HG03558 (cell line): ENCODE measurements around the gene SCG2.

ENCODE experiments used
- ATAC-seq: cut with Tn5 transposase; IDR thresholded peaks from one replicate; pipeline ENCODE4 v1.9.1; 2021; ENCODE audit warnings: moderate number of reproducible peaks; ENCODE audit not compliant: unreplicated experiment; ENCODE audit errors: extremely low read depth

The SCG2 gene

DNA sequence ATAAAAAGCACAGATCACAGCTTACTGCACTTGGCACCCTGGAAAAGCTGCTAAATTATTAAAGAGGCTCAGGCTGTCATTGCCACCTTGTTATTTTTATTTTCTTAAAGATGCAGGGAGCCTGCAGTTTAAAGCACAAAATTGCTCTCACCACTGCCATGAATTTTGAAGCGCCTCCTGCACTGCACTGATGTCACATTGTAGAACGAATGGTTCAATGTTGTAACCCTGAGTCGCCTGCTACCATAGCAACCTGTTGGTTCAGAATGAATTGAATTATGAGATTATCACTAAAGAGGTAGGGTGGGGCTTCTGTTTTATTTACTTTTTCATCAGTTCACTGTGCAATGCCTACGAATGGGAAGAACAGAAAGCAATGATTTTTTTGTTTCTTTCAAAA lies 16.5 kb downstream of the SCG2 start:
- no peak for ATAC-seq

DNA sequence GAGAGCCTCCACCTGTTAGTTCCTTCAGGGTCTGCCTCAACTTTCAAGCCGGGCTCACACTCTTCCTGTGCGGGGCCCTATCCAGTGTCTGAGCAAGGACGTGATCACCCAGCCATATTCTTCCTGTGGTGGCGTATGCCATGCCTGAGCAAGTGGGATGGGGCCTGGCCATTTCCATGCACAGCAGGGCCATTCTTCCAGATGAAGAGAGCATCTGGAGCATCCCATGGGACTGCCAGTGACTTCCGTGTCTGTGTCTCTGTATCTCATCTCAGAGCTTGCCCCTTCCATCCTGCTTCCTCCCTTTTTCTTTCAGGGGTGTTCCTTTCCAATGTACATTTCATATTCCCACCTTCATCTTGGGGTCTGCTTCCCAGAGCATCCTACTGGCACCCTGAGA lies 20.2 kb downstream of the SCG2 start:
- ATAC-seq: no peak

DNA sequence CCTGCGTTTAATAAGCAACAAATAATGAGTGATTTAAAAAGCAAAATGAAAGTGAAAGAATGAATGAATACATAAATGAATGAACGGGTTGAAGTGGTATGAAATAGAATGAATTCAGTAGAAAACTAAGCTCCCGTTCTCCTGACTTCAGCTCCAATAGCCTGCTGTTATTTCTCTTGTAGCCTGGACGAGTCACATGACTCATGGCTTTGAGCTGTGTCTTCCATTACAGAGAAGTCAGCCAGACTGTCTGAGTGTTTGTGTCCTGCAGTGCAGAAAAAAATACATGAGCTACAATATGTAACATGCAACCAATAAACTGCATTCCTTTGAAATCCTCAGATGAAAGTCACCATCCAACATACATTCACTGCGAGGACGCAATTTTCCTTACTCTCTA lies 21.2 kb downstream of the SCG2 start:
- ATAC-seq: no peak

DNA sequence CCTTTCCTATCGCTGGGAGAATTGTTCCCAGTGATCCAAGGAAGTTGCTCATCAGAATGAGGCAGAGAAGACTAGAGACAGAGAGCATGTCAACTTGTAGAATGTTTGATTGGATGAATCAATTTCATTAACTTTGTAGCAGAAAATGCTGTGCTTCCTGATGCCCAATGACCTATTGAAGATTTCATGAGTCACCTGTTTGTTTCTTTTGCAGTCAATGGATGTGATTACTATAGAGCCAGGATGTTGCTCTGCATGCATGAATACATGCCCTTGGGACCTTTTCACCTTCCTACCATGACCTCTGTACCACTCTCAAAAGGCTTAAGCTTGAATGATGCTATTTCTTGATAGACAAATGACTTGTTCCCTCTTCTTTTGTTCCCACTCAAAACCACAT lies 23.3 kb downstream of the SCG2 start:
- ATAC-seq: no peak

DNA sequence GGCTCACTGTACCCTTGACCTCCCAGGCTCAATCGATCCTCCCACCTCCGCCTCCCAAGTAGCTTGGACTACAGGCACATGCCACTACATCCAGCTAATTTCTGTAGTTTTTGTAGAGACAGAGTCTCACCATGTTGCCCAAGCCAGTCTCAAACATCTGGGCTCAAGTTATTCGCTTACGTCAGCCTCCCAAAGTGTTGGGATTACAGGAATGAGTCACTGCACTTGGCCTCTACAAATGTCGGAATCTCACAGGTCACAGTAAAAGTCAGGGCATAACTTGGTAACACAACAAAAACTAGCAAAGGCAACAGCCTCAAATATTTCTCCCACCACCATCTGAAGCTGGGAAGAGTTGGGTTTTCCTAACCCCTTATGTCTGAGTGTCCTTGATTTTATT lies 25.3 kb downstream of the SCG2 start:
- ATAC-seq: no peak

DNA sequence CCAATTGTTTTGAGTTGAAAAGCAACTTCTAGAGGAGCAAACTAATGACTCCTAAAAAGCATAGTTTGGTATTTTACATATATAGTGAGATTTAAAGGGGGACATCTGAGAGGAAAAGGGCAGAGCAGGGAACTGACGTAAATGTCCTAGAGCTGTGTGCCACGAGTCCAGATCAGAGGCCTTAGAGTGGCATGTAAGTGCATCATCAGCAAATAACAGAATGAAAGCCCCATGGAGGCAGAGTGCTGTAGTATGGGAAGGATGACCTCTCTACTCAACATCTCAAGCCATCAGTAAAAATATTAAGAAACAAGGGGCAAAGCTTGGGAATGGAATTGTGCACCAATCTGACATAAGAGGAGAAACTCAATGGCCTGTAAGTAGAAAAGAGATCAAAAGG lies 31.4 kb downstream of the SCG2 start:
- ATAC-seq: no peak

DNA sequence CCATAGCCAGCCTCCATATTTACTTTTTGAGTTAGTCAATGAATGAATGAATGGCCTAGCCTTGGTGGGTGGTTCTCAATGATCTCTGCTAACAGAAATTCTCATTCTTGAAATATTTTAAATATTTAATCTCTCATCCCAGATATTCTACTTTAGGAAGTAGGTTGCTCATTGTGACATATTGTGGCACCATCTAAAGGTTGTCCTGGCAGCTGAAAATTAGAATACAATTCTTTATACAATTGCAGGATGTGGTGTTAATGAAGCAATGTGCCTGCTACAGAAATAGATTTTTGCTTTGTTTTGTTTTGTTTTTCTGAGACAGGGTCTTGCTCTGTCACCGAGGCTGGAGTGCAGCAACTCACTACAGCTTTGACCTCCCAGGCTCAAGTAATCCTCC lies 35.8 kb downstream of the SCG2 start:
- no peak for ATAC-seq

DNA sequence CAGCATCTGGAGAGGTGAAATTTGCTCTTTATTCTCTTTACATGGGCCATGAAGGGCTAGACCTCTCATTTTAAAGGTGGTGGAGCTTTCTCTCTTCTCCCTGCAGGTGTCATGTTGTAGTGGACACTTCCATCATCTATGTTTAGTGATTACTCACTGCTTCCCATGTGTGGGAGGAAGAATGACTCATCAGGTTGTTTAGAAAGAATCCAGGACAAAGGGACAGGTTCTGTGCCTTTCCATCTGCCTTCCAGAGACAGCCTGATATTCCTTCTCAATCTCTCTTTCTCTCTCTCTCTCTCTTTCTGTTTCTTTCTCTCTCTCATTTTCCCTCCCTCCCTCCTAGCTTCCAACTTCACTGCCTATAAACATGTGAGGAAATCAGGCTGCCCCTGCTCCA lies 38.7 kb downstream of the SCG2 start:
- ATAC-seq: no peak

DNA sequence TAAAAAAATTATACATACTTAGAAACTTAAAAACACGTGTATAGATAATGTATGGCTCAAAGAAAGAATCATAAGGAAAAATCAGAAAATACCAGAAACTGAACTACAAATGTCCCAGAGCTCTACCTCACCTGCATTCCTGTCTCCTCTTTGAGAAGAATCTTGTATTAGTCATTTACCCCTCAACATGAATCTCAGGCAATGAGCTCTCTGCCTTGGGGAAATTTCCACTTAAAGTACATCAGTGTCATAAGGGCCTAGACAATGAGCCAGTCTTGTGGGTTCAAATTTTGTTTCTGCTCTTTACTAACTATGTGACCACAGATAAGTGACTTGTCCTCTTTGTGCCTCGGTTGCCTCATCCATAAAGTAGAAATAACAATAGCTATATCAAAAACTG lies 40.1 kb downstream of the SCG2 start:
- ATAC-seq: no peak

DNA sequence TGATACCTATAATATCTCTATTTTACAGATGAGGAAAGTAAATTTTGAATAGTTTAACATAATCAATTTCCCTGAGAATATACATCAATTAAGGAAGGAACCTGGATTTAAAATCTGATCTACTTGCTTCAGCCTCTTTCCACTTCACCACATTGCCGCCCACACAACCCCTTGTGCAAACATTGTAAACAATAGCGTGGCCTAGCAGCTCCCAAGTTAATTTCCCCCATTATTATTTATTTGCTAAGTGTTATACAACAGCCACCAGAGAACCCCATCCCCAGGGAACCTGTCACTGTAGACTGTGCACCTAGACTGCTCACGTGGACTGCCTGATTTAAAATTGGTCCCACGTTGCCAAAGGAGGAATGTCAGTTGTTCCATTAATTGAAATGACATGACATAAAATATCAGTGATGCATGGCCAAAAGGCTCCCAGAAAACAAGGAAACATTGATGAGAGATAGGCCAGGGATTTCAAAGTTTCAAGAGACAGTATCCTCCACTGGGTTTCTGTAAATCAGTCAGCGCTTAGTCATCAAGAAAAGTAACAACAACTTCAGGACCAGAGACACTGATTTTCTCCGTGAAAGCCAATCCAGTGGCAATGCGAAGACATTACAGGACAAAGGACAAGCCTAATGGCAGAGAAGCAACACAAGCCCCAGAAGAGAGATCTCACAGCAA lies 41.3 kb downstream of the SCG2 start:
- ATAC-seq: no peak

DNA sequence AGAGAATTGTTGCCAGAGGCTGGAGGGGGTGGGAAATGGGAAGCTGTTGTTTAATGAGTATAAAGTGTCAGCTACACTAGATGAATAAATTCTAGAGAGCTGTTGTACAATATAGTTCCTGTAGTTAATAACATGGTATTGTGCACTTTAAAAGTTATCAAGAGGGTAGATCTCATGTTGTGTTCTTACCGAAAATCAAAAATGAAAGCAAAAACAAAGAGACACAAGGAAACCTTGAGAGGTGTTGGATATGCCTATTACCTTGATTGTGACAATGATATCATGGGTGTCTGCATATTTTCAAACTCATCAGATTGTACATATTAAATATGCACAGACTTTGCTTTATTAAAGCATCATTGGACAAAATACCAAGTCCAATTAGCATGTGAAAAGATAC lies 43.2 kb downstream of the SCG2 start:
- no peak for ATAC-seq

DNA sequence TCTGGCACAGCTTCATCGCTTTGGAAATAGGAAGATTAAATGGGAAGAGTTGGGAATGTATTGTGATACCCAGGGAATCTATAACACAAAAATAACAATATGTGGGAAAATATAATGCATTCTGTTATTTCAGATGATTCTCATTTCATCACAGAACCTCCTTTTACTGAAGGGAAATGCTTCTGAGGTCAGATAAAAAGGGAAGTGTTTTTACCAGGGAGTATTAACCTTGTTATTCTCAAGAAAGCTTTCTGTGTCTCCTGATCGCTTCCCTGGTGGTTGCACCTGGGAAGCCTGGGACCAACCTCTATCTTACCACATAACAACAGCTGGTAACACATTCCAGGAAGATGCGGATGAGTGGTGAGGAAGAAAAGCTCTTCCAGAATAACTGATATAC lies 47.2 kb downstream of the SCG2 start:
- ATAC-seq: no peak

DNA sequence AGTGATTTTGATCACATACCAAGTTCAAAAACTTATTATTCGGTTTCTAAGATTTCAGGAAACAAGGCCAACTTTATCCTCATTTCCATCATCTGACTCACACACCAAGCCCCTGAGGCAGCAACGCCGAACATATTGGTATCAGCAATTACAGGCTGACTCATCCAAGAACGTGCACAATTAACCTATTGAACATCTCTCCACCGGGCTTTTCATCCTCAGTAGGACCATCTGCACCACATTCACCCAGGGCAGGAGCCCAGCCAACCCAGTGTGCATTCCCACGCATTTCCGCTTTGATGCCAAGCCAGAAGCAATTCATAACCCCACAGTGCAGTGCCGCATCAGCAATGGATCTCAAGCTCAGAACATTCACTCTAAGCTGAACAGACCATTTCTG lies 52.9 kb downstream of the SCG2 start:
- no peak for ATAC-seq

DNA sequence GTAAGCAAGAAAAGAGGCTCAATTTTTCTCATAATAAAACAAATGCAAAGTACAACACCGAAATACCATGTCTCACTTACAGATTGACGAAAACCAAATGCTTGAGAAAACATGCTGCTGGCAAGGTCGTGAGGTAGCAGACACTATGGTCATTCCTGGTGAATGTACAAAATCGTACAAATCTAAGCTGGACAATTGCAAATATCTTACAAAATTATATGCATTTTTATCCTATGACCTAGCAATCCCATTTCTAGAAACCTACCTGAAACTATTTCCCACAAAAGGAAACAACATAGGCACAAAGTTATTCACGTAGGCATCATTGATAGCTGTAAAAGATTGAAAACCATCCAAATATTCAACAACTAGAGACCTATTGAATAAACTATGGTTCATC lies 54.0 kb downstream of the SCG2 start:
- no peak for ATAC-seq
